RWPE2 (cell line): ENCODE measurements around the gene DNASE1L3.

Experiments used
- ATAC-seq: fragments of 200-7000 bp; cut with Tn5 transposase; 3 replicates; pipeline ENCODE4 v1.9.1; 2021; ENCODE audit warnings: low read depth
- DNase-seq: peaks from one replicate; pipeline ENCODE4 v3.0.0-alpha.2; 2020; ENCODE audit warnings: low spot score
- H3K27ac ChIP-seq: fragments of 450-650 bp; 2 replicates; pipeline ENCODE4 v1.5.1; 2017; ENCODE audit warnings: mild to moderate bottlenecking; ENCODE audit not compliant: poor library complexity, severe bottlenecking
- H3K27me3 ChIP-seq: fragments of 250-450 bp; sonication (Bioruptor Pico); 2 replicates; pipeline ENCODE4 v1.5.1; 2021; ENCODE audit warnings: mild to moderate bottlenecking, moderate library complexity; ENCODE audit not compliant: insufficient read depth, poor library complexity, severe bottlenecking
- H3K36me3 ChIP-seq: fragments of 250-450 bp; sonication (Bioruptor Pico); 2 replicates; pipeline ENCODE4 v1.5.1; 2020; ENCODE audit warnings: low read depth, mild to moderate bottlenecking, moderate library complexity
- H3K4me1 ChIP-seq: fragments of 250-450 bp; sonication (Bioruptor Pico); 2 replicates; pipeline ENCODE4 v1.5.1; 2021; ENCODE audit warnings: mild to moderate bottlenecking, moderate library complexity; ENCODE audit not compliant: insufficient read depth, poor library complexity, severe bottlenecking
- H3K4me3 ChIP-seq: fragments of 250-450 bp; sonication (Bioruptor Pico); 2 replicates; pipeline ENCODE4 v1.5.1; 2021; ENCODE audit warnings: mild to moderate bottlenecking, moderate library complexity; ENCODE audit not compliant: severe bottlenecking
- H3K9me3 ChIP-seq: fragments of 250-450 bp; sonication (Bioruptor Pico); 2 replicates; pipeline ENCODE4 v1.5.1; 2021; ENCODE audit warnings: mild to moderate bottlenecking, moderate library complexity; ENCODE audit not compliant: severe bottlenecking
- CTCF ChIP-seq: fragments of 450-650 bp; IDR thresholded peaks from one replicate; pipeline ENCODE4 v1.5.1; 2017; ENCODE audit warnings: mild to moderate bottlenecking, moderate library complexity; ENCODE audit not compliant: poor library complexity, severe bottlenecking

Gene DNASE1L3

DNA sequence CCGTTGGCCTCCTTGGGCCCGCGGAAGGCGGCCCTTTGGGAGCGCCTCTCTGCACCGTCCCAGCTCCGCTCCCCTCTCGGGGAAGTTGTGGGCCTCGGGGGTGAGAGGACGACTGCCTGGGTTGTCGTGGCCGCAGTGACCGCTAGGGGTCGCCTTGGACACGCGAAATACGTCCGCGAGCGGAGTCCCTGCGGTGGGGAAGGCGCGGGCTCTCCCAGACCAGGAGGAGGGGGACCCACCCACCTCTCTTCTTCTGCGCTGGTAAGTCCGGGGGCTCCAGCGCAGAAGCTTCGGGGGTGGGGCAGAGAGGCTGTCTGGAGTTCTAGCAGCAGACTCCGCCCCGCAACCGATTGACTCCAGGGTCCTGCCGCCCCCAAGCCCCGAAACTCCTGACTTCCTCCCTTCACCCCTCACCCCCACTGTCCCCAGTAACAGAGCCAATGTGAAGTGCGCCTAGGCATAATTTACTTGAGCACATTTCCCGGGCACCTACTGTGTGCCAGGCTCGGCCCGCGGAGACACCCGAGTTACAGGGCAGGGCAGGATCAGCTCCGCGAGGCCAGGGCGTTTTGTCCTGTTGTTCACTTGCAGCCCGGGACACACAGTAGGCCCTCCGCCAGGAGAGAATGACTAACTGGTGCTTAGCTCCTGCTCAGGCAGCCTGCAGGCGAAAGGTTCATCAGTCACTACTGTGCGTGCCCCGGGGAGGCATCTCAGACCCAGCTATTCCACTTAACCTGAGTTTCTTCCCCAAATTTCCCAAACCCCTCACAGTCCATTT, 32.8 kb downstream of the DNASE1L3 start:
- peak; percentile 44 for ATAC-seq

GRCh38 chr3:58176827-58177489, 33.8 kb downstream of the DNASE1L3 start:
- DNase-seq (no peak), ATAC-seq (peak; percentile 6)
- no peak overlapping the region for H3K4me3 ChIP-seq
- H3K36me3 ChIP-seq, result no peaks in the 10 kb centered on the region; the same call in 1 of the 2 replicates
- no peak for TF ChIP-seq CTCF
- no peaks in the 10 kb centered on the region for H3K27me3 ChIP-seq
- H3K9me3 ChIP-seq, result no peaks in the 10 kb centered on the region
- H3K4me1 ChIP-seq, result peaks cover 34% of the 10 kb centered on the region
- H3K27ac ChIP-seq, result peak overlapping the region; percentile 67

More for the DNA sequence above, 32.8 kb downstream of the DNASE1L3 start:
- DNase-seq, result peak; percentile 83
- TF ChIP-seq CTCF, result peak; percentile 93
- H3K27ac ChIP-seq, result peak overlapping the region; percentile 67
- peak overlapping the region; percentile 9 for H3K4me3 ChIP-seq
- H3K9me3 ChIP-seq, result no peaks in the 10 kb centered on the region
- peaks cover 34% of the 10 kb centered on the region for H3K4me1 ChIP-seq
- no peaks in the 10 kb centered on the region for H3K36me3 ChIP-seq
- H3K27me3 ChIP-seq, result no peaks in the 10 kb centered on the region

DNA sequence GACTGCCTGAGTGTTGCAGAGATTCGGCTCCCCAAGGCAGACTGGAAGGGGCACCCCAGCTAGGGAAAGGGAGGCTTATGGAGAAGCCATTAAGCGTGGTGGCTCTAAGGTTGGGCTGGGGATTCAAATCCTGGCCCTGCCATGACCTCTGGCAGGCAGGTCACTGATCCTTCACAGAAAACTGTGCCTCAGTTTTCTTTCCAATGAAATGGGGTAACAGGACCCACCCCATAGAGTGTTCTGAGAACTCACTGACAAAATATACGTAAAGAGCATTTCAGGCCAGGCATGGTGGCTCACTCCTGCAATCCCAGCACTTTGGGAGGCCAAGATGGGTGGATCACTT, 34.6 kb downstream of the DNASE1L3 start:
- no peak for TF ChIP-seq CTCF
- Histone ChIP-seq H3K4me1 (peaks cover 31% of the 10 kb centered on the region), H3K36me3 (peaks cover 6% of the 10 kb centered on the region), H3K9me3 (no peaks in the 10 kb centered on the region), H3K4me3 (no peak overlapping the region), H3K27ac (peak overlapping the region; percentile 67), H3K27me3 (no peaks in the 10 kb centered on the region)
- no peak for ATAC-seq
- no peak for DNase-seq

GRCh38 chr3:58175437-58176184, 35.2 kb downstream of the DNASE1L3 start:
- Histone ChIP-seq H3K36me3 (peaks cover 12% of the 10 kb centered on the region), H3K9me3 (no peaks in the 10 kb centered on the region), H3K27me3 (no peaks in the 10 kb centered on the region), H3K27ac (peak overlapping the region; percentile 67), H3K4me3 (no peak overlapping the region), H3K4me1 (peaks cover 29% of the 10 kb centered on the region)
- DNase-seq (no peak), ATAC-seq (peak; percentile 3)
- TF ChIP-seq CTCF, result no peak
